DND-41 (cell line): Measurements from ENCODE around the gene SPRR2A.
"Not testable (repeated sequence)": the region's sequence is repeated elsewhere in the genome, so short reads cannot be mapped to it uniquely, and the experiment has no call there.

Experiments
- ATAC-seq: fragments of 200-7000 bp; cut with Tn5 transposase; 3 replicates; pipeline ENCODE4 v1.9.1; 2021; ENCODE audit warnings: low read depth; ENCODE audit not compliant: insufficient read depth
- DNase-seq: peaks from one replicate; pipeline ENCODE4 v3.0.0-alpha.2; 2020
- H2AFZ ChIP-seq: 2 replicates; pipeline ENCODE4 v1.6.0; 2012; ENCODE audit warnings: low read depth, low read length
- H3K27ac ChIP-seq: 2 replicates; pipeline ENCODE4 v1.5.1; 2012; ENCODE audit warnings: low read length, inconsistent platforms
- H3K27me3 ChIP-seq: fragments of 200-600 bp; sonication (generic); 2 replicates; pipeline ENCODE4 v1.6.0; 2012; ENCODE audit warnings: low read length, mild to moderate bottlenecking, inconsistent platforms; ENCODE audit not compliant: insufficient read depth, poor library complexity
- H3K36me3 ChIP-seq: 2 replicates; pipeline ENCODE4 v1.5.1; 2012; ENCODE audit warnings: low read length, inconsistent platforms; ENCODE audit not compliant: insufficient read depth
- H3K4me1 ChIP-seq: 2 replicates; pipeline ENCODE4 v1.5.1; 2012; ENCODE audit warnings: mild to moderate bottlenecking, low read length; ENCODE audit not compliant: insufficient read depth
- H3K4me2 ChIP-seq: 2 replicates; pipeline ENCODE4 v1.6.0; 2012; ENCODE audit warnings: mild to moderate bottlenecking, moderate library complexity, low read length, inconsistent platforms; ENCODE audit not compliant: insufficient read depth
- H3K4me3 ChIP-seq, 2 experiments: fragments of 200-600 bp in 1 of 2; shearing (Covaris generic) in 1 of 2; 2 replicates each; pipeline ENCODE4 v1.5.1; 2012 to 2016; ENCODE audit warnings: inconsistent platforms in 2 of 2, low read length in 2 of 2, mild to moderate bottlenecking in 2 of 2, low read depth in 1 of 2, moderate library complexity in 1 of 2
- H3K79me2 ChIP-seq: 2 replicates; pipeline ENCODE4 v1.6.0; 2012; ENCODE audit warnings: low read length, inconsistent platforms; ENCODE audit not compliant: insufficient read depth
- H3K9ac ChIP-seq: 2 replicates; pipeline ENCODE4 v1.6.0; 2012; ENCODE audit warnings: low read depth, mild to moderate bottlenecking, inconsistent platforms, low read length, moderate library complexity
- H3K9me3 ChIP-seq: 2 replicates; pipeline ENCODE4 v1.5.1; 2012; ENCODE audit warnings: low read length, moderate library complexity, mild to moderate bottlenecking, inconsistent platforms; ENCODE audit not compliant: insufficient read depth, severe bottlenecking
- H4K20me1 ChIP-seq: 2 replicates; pipeline ENCODE4 v1.6.0; 2012; ENCODE audit warnings: low read length; ENCODE audit not compliant: insufficient read depth
- EZH2 ChIP-seq: IDR thresholded peaks from 3 replicates; pipeline ENCODE4 v1.6.1; 2012; ENCODE audit warnings: borderline replicate concordance, low read depth, mild to moderate bottlenecking, moderate library complexity, low read length, inconsistent platforms; ENCODE audit not compliant: severe bottlenecking
- TF ChIP-seq, protein P1 (sequence below): IDR thresholded peaks from 2 replicates; pipeline ENCODE4 v1.5.1; 2012; ENCODE audit warnings: borderline replicate concordance, low read length, moderate library complexity, mild to moderate bottlenecking; ENCODE audit not compliant: poor library complexity, severe bottlenecking; ENCODE audit errors: extremely low read depth

Gene SPRR2A

DNA sequence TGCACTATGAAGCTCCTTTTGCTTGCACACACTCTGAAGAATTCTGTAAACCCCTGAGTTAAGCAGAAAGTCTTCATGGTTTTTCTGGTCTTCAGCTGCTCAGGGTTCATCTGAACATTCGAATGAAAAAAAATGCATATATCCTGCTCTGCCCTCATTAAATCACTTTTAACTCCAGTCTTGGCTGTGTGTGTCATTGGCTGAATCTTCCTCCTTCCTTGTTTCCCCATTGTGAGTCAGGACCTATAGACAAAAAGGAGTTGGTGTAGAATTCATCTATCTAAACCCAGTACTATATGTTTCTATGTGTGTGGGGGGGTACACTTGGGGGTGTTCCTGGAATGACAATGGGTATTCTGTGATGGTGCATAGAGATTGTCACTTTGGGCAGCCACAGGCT is 32.9 kb downstream of the SPRR2A start:
- H3K4me3 ChIP-seq, result no peak overlapping the region
- ATAC-seq (no peak), DNase-seq (no peak)
- H4K20me1 ChIP-seq, result no peaks in the 10 kb centered on the region
- H3K36me3 ChIP-seq, result no peaks in the 10 kb centered on the region
- H3K9me3 ChIP-seq, result no peaks in the 10 kb centered on the region
- no peaks in the 10 kb centered on the region for H3K4me1 ChIP-seq
- no peaks in the 10 kb centered on the region for H3K79me2 ChIP-seq
- H3K9ac ChIP-seq, result no peak overlapping the region
- peaks cover 9% of the 10 kb centered on the region for H3K27me3 ChIP-seq
- H3K27ac ChIP-seq, result no peak overlapping the region
- TF ChIP-seq, protein P1, sequence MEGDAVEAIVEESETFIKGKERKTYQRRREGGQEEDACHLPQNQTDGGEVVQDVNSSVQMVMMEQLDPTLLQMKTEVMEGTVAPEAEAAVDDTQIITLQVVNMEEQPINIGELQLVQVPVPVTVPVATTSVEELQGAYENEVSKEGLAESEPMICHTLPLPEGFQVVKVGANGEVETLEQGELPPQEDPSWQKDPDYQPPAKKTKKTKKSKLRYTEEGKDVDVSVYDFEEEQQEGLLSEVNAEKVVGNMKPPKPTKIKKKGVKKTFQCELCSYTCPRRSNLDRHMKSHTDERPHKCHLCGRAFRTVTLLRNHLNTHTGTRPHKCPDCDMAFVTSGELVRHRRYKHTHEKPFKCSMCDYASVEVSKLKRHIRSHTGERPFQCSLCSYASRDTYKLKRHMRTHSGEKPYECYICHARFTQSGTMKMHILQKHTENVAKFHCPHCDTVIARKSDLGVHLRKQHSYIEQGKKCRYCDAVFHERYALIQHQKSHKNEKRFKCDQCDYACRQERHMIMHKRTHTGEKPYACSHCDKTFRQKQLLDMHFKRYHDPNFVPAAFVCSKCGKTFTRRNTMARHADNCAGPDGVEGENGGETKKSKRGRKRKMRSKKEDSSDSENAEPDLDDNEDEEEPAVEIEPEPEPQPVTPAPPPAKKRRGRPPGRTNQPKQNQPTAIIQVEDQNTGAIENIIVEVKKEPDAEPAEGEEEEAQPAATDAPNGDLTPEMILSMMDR, result no peak
- TF ChIP-seq EZH2, result no peak
- no peak overlapping the region for H2AFZ ChIP-seq
- no peak overlapping the region for H3K4me2 ChIP-seq

- DNase-seq, result no peak
- no peak overlapping the region for H2AFZ ChIP-seq
Observed at GRCh38 chr1:153023109-153023508, 34.2 kb downstream of the SPRR2A start.

DNA sequence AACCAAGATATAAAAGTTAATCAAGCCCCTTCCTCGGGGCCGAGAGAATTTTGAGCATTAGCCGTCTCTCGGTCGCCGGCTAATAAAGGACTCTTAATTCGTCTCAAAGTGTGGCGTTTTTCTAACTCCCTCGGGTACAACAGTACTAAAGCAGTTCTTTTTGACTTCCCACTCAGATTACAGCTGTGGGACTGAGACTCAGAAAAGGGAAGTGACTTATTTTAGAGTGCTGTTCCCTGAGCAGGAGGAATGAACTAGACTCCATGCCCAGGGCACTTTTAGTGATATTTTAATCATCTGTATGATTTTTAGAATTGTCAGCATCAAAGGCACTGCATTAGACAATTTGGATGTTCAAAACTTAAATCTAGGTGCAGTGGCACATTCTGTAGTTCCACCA is 35.0 kb downstream of the SPRR2A start:
- not testable (repeated sequence) for H4K20me1 ChIP-seq, H3K9me3 ChIP-seq, DNase-seq, ATAC-seq, H3K9ac ChIP-seq, H3K36me3 ChIP-seq, H3K27me3 ChIP-seq, H3K4me1 ChIP-seq, H3K4me2 ChIP-seq, H2AFZ ChIP-seq, H3K4me3 ChIP-seq, H3K79me2 ChIP-seq, H3K27ac ChIP-seq

More at GRCh38 chr1:153023109-153023508, 34.2 kb downstream of the SPRR2A start:
- H3K79me2 ChIP-seq, result no peaks in the 10 kb centered on the region
- no peak for ATAC-seq
- H3K9ac ChIP-seq, result no peak overlapping the region
- H3K4me2 ChIP-seq, result no peak overlapping the region
- H3K4me3 ChIP-seq, result no peak overlapping the region
- TF ChIP-seq, protein P1, result no peak
- no peak for TF ChIP-seq EZH2
- no peaks in the 10 kb centered on the region for H3K9me3 ChIP-seq
- H3K4me1 ChIP-seq, result no peaks in the 10 kb centered on the region
- H3K36me3 ChIP-seq, result no peaks in the 10 kb centered on the region
- H3K27ac ChIP-seq, result no peak overlapping the region
- peaks cover 9% of the 10 kb centered on the region for H3K27me3 ChIP-seq
- H4K20me1 ChIP-seq, result no peaks in the 10 kb centered on the region

GRCh38 chr1:153021829-153022228 is 35.5 kb downstream of the SPRR2A start:
- H3K4me2 ChIP-seq, ATAC-seq, H3K9ac ChIP-seq: not testable (repeated sequence)

DNA sequence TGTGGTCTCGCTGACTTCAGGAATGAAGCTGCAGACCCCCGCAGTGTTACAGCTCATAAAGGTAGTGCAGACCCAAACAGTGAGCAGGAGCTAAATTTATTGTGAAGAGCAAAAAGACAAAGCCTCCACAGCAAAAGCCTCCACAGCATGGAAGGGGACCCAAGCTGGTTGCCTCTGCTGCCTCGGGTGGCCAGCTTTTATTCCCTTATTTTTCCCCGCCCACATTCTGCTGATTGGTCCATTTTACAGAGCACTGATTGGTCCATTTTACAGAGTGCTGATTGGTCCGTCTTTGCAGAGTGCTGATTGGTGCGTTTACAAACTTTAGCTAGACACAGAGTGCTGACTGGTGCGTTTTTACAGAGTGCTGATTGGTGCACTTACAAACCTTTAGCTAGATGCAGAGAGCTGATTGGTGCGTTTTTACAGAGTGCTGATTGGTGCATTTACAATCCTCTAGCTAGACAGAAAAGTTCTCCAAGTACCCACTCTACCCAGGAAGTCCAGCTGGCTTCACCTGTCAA is 46.0 kb downstream of the SPRR2A start:
- not testable (repeated sequence) for H2AFZ ChIP-seq, H3K9me3 ChIP-seq, H3K9ac ChIP-seq, H3K4me3 ChIP-seq, H4K20me1 ChIP-seq, H3K27ac ChIP-seq, H3K4me1 ChIP-seq, DNase-seq, H3K4me2 ChIP-seq, H3K27me3 ChIP-seq, ATAC-seq, H3K36me3 ChIP-seq, H3K79me2 ChIP-seq

More at GRCh38 chr1:153021829-153022228, 35.5 kb downstream of the SPRR2A start:
- H3K79me2 ChIP-seq, H3K4me3 ChIP-seq, H3K27me3 ChIP-seq, H3K27ac ChIP-seq, H4K20me1 ChIP-seq, DNase-seq, H2AFZ ChIP-seq, H3K36me3 ChIP-seq, H3K4me1 ChIP-seq, H3K9me3 ChIP-seq: not testable (repeated sequence)
